Fibroblast of the aortic adventitia (primary cell): ENCODE data around the gene LIPA. TPM values are rescaled to one million over a fixed set of nuclear protein-coding genes. Genes with fewer than 3 reads are reported as not detected.
"Not testable (repeated sequence)": the region's sequence is repeated elsewhere in the genome, so short reads cannot be mapped to it uniquely, and the experiment has no call there.

Source experiments
- DNase-seq: peaks from one replicate; pipeline ENCODE4 v3.0.0-alpha.2; 2010; ENCODE audit warnings: low read depth
- H3K4me3 ChIP-seq: 2 replicates; pipeline ENCODE4 v1.5.1; 2011; ENCODE audit warnings: low read depth, mild to moderate bottlenecking, control low read depth, low read length, moderate library complexity
- CTCF ChIP-seq: IDR thresholded peaks from 2 replicates; pipeline ENCODE4 v1.5.1; 2011; ENCODE audit warnings: mild to moderate bottlenecking, low read length, control low read depth, inconsistent platforms; ENCODE audit not compliant: insufficient read depth
- total RNA-seq: library from RNA; depleted of rRNA; stranded (reverse); fragments of >200 nt; gene quantifications from 2 replicates; pipeline ENCODE4 v1.2.3, GENCODE V29; 2012; ENCODE audit warnings: low replicate concordance

LIPA gene
- total RNA-seq, 1 donor = 55.2 TPM

DNA sequence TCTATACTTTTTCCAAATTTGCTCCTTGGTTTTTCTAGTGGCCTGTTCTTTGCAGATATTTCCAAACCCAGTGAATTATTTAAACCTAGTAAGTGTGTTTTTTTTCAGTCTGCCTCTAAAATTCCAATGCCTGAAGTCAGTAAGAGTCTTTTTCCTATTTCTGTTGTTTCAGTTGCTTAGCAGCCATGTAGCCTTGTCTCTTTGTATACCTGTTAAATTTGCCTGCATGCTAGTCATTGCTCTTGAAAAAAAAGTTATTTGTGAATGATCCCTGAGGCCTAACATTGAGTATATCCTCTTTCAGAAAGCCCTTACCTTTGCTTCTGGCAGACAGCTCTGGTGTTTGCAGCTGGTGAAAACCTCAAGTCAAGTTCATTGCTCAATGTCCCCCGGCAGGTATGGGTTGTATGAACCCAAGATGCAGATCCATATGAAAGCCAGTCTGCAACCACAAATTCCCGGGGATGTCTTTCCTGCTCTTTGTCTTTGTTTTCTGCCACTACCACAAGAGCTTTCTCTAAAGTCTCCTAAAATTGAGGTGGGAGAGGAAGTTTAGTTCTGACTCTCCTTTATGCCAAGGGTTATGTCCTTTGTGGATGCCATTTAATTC, 80.2 kb downstream of the LIPA start:
- DNase-seq = no peak
- H3K4me3 ChIP-seq = no peak overlapping the region
- TF ChIP-seq CTCF = no peak

- DNase-seq, H3K4me3 ChIP-seq: not testable (repeated sequence)
These were observed 83.1 kb downstream of the LIPA start for GRCh38 chr10:89168354-89168900.

DNA sequence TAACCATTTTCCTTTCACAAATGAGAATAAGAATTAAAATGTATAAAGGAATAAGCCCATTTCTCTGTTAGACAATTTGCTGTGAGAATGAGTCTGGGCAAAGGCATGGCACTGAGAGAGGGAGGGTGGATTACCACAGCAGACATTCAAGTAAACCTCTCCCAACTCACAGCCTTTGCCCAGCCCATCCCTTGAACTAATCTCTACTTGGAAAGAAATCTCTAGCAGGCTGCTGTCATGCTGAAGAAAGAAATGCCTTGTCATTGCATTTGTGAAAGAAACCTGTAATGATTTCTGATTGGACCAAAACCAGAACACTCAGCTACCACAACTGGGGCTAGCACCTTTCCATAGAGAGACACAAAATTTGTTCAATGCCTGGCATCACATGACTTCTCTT, 83.7 kb downstream of the LIPA start:
- no peak for TF ChIP-seq CTCF
- DNase-seq = no peak

DNA sequence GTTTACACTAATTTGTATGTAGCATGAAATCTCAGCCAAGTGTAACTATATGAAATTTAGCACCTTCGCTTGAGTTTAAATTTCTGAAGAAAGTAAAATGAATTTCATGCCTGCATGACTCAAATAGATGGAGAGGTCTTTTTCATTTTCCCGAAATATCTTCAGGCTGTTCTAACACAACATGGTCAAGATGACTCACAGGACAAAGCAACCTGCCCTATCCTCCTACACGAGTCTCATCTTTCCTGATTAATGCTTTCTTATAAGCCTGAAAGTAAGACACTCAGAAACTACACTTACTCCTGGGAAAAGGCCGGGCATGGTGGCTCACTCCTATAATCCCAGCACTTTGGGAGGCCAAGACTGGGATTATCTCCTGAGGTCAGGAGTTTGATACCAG, 85.7 kb downstream of the LIPA start:
- H3K4me3 ChIP-seq = no peak overlapping the region
- DNase-seq = no peak
- no peak for TF ChIP-seq CTCF

More for the DNA sequence above, 83.7 kb downstream of the LIPA start:
- H3K4me3 ChIP-seq = no peak overlapping the region

- no peak for DNase-seq
- H3K4me3 ChIP-seq = no peak overlapping the region
- no peak for TF ChIP-seq CTCF
These were observed 86.7 kb downstream of the LIPA start for GRCh38 chr10:89164920-89165319.

- TF ChIP-seq CTCF = no peak
These were observed 87.5 kb downstream of the LIPA start for GRCh38 chr10:89164080-89164479.

More at GRCh38 chr10:89164080-89164479, 87.5 kb downstream of the LIPA start:
- DNase-seq = no peak
- H3K4me3 ChIP-seq = no peak overlapping the region

Other genes starting within 250 kb of the LIPA start
- 2.2 TPM in 1 of 2 replicates, not detected in the other for gene CH25H, start 44.5 kb downstream of the LIPA start, total RNA-seq
- gene IFIT2, start 50.3 kb upstream of the LIPA start, total RNA-seq = 7.6 and 30.7 TPM in 2 replicates
- 23.1 and 88.3 TPM in 2 replicates for gene IFIT3, start 76.2 kb upstream of the LIPA start, total RNA-seq
- gene IFIT1B, start 126.3 kb upstream of the LIPA start, total RNA-seq = not detected in 2 replicates
- 13.6 and 172 TPM in 2 replicates for gene IFIT1, start 140.8 kb upstream of the LIPA start, total RNA-seq
- gene IFIT5, start 162.8 kb upstream of the LIPA start, total RNA-seq = 30.7 and 36.0 TPM in 2 replicates